COLO668 (cell line): ENCODE data around the gene EXOC3L4.
"Not testable (repeated sequence)": the region's sequence is repeated elsewhere in the genome, so short reads cannot be mapped to it uniquely, and the experiment has no call there.

ENCODE experiments used
- DNase-seq: peaks from one replicate; lab custom pipeline; 2025; ENCODE audit not compliant: unreplicated experiment; lab: John Stamatoyannopoulos, UW

Gene EXOC3L4

DNA sequence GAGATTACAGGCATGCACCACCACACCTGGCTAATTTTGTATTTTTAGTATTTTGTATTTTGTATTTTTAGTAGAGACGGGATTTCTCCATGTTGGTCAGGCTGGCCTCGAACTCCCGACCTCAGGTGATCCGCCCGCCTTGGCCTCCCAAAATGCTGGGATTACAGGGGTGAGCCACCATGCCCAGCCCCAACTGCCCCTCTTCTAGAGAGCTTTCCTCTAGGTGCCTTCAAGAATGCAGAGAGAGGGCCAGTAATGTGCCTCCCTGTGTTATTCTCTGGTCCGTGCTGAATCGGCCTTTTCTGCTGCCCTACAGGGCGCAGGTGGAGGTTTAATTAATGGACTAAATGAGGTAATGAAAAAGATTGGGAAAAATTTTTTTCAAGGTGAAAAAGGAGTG lies 25.0 kb downstream of the EXOC3L4 start:
- DNase-seq: not testable (repeated sequence)

DNA sequence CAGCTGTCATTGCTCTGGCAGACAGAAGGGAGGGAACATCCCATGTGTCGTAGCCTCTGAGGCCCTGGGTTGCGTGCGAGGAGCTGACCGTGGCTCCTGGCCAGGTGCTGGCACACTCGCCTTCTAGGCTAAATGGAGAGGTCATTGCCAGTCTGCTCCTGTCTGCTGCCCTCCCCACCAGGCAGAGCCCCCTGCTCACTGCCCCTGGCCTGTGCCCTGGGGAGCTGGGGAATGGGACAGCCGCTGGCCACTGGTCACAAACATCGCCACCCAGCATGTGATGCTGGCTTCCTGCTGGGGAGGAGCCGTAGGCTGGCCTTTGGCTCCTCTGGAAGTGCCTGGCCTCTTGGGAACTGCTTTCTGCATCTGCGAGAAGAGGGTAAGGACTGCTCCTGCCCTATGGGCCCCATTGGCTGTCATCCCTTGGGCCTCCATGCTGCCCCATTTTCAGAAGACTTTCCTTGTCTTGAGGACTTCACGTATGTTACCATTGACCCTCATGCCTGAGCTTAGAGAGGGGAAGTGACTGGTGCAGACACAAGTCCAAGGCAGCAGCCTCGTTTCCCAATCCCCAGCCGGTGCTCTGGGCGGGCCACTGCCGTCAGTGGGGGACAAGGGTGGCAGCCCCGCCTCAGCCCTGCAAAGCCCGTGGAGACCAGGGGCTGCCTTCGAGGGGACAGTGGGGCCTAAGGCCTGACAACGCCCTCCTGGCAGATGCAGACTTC lies 26.8 kb downstream of the EXOC3L4 start:
- DNase-seq: peak; percentile 75

DNA sequence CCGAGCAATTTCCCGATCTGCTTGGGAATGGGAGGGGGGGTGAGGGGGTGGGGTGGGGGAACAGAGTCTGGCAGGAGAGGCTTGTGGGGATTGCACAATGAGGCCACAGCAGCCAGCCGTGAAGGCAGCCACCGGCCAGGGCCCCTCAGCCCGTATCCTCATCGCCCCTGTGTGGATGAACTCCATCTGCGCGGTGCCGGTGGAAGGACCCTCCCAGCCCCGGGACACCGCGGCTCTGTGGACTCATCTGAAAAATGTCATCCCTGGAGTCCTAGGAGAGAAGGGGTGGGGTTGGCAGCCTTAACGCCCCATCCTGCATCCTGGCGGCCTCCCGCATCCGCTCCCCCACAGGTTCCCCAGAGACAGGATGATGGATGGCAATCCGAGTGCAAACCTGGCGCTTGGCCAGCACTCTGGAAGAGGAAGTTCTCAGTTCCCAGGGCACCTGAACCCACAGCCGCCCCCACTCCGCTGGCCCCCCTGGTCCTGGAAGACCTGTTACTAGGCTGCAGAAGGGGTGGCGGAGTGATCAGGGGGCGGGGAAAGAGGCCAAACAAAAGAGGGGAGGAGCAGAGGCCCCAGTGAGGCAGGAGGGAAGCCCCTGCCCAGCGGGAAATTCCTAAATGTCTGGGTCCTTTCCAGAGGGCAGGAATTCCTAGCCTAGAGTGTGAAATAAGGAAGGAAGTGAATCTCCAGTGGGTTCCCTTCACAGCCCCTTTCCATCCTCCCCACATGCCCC lies 27.5 kb downstream of the EXOC3L4 start:
- DNase-seq: peak; percentile 100

DNA sequence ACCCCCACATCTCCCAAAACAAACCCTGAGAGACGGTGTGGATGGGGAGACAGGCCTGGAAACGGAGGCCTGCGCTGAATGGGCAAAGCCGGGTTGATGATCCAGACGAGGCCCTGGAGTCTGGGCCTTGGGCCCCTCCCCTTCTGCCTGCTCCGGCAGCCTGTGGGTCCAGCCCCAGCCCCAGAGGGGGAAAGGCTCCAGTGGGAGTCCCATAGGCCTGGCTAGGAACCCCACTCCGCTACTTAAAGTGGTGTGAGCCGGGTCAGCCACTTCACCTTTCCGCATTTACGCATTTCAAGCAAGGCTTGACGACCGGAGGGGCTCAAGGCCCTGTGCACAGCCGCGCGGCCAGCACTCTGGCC lies 28.0 kb downstream of the EXOC3L4 start:
- DNase-seq: peak; percentile 82

DNA sequence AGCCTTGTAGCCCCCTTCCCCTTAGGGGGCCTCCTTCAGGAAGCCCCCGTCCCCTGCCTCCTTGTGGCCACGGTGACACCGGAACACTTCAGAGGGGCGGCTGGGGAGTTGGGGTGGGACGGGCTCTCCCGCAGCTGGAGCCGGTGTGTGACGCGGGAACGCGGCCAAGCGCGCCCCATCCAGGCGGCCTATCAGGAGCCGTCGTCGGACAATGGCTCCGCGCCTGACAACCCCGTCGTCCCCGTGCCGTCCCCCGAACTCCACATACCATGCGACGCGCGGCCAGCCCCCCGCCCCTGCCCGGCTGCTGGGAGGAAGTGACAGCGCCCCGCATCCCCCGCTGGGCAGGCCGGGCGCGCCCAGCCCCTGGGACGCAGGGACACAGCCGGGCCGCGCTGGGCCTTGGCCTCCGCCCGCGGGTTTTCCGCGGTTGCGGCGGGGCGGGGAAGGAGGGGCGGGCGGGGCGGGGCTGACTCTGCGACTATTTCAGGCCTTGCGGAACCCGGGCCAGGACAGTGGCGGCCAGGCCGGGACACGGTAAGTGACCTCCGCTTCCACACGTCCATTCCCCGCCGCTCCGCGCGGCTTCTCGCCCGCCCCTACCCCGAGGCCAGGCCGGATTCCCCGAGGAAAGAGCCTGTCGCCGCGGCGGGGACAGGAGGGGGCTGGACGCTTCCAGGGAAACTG lies 28.6 kb downstream of the EXOC3L4 start, which contains the start of gene TNFAIP2:
TNFAIP2 (plus strand) TSS at position 515 of the 687 bp plus-strand sequence. CDS start 2,997 bp downstream, outside the sequence.
- peak; percentile 89 for DNase-seq

DNA sequence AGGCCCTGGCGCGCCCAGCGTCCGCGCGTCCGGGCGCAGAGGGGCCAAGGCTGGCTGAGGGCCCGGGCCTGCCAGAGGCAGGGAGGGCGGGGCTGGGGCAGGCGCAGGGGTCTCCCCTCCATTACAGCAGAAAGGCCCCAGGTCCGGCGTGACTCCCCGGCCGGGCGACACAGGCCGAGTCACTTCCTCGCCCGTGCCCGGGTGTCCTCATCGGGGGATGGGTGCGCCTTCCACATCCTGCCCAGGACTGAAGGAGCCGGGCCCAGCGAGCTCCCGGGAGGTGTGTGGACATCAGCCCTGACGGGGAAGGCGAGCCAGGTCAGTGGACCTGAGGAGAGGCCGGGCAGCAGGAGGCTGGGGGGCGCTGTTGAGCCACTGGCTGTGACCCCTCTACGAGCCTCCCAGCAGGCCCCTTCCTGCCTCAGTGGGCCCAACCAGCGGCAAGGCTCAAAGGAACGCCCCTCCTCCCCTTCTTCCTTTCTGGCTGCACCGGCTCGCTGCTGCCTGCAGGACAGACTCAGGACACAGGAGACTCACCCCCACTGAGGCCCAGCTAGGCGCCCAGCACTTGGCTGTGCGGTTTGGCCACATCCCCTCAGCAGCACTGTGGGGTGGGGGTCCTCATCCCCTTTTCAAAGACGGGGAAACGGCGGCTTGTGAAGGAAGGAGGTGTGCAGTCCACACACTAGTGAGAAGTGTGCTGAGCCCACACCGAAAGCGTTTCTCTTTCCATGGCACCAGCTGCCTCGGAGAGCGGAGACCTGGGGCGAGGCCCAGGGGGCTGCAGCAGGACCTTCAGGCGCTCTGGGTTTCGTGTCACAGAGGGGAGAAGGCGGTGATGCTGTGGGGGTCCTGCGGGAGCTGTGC lies 29.3 kb downstream of the EXOC3L4 start:
- peak; percentile 62 for DNase-seq

DNA sequence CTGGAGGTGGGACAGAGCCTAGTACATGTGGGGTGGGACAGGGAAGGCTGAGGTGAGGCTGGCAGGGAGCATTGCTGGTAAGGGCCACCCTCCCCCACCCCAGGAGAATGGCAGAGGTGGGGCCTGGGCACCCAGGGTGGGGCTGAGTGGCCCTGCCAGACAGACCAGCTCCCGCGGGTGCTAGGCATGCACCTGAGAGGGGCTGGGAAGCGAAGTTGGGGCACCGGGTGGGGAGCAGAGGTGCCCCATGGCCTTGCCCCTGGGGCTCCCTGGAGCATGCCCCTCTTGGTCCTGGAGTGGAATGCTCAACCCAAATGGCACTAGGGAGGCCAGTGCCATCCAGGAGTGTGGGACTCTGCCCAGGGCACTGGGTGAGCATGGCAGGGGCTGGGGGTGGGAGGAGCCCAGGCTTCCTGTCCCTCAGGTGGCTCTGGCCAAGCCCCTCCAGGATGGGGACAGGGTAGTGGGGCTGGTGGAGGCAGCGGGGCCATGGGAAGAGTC lies 30.0 kb downstream of the EXOC3L4 start:
- DNase-seq: no peak

DNA sequence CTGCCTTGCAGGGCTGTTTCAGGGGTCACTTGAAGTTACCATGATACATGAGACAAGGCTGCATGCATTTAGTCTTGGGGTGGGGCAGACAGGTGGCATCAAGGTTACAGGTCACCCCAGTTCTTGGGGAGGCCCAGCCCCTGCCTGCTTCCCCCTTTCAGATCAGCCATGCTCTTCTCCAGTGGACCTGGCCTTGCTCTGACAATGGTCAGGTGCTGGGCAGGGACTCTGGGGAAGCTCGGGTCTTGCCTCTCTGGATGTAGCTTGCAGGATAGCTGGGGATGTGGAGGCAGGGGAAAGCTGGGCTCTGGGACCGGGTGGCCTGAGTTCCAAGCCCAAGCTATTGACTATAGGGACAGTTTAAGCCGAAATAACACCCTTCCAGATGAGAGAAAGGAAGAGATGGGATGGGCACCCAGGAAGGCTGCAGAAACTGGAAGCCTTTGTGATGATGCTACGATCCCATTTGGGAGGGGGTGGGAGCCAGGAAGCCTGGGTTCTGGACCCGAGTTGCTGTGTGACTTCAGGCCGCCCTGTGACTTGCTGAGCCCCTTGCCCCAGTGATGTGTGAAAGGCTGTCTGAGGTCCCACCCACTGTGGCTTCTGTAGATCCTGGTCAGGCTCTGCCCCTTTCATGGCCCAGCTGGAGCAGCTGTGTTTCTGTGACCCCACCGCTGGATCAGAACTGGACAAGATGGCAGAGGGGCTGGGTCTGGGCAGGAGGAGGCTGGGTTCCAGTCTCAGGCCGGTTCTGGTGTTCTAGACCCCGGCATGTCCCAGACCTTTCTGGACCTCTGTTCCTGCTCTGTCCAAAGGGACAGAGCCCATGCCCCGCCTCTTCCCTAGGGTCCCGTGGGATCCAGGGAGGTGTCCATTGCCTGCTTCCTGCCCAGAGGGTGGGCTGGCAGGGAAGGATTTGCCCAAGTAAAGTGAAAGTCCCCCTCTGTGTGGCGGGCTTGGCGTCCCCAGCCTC lies 30.9 kb downstream of the EXOC3L4 start:
- no peak for DNase-seq

DNA sequence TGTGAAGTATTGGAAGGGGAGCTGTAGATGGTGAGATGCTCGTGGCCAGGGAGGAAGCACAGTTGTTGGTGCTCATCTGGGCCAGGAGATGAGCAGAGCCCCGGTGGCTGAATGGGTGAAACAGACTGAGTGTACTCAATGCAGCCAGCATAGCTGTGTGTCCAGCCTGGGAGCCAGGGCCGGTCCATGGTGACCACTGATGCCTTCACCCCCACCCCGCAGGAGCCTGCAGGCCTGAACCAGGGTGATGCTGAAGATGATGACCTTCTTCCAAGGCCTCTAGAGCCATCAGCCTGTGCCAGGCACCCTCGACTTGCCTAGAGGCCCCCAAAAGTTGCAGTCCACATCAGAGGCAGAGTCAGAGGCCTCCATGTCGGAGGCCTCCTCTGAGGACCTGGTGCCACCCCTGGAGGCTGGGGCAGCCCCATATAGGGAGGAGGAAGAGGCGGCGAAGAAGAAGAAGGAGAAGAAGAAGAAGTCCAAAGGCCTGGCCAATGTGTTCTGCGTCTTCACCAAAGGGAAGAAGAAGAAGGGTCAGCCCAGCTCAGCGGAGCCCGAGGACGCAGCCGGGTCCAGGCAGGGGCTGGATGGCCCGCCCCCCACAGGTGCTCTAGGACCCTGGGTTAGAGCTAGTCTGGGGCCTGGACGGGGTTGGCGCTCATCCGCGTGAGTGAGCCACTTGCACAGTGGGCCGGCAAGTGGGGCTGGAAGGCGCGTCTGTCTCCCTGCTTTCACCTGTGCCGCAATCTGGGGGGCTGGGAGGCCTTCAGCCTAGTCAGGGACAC lies 31.8 kb downstream of the EXOC3L4 start:
- DNase-seq: no peak

DNA sequence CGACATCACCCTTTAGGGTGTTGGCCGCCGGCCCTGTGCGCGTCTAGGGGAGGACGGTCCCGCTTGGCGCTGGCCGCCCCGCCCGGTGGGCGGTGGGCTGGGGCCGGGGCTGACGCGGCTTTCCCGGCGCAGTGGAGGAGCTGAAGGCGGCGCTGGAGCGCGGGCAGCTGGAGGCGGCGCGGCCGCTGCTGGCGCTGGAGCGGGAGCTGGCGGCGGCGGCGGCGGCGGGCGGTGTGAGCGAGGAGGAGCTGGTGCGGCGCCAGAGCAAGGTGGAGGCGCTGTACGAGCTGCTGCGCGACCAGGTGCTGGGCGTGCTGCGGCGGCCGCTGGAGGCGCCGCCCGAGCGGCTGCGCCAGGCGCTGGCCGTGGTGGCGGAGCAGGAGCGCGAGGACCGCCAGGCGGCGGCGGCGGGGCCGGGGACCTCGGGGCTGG lies 32.4 kb downstream of the EXOC3L4 start:
- peak; percentile 90 for DNase-seq

DNA sequence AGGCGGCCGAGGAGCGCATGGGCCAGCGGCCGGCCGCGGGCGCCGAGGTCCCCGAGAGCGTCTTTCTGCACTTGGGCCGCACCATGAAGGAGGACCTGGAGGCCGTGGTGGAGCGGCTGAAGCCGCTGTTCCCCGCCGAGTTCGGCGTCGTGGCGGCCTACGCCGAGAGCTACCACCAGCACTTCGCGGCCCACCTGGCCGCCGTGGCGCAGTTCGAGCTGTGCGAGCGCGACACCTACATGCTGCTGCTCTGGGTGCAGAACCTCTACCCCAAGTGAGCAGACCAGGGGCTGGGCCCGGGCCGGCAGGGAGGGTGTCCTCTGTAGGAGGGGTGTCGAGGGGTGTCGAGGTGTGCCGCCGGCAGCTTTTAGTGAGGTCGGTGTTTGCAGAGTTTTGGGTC lies 32.8 kb downstream of the EXOC3L4 start:
- DNase-seq: no peak

DNA sequence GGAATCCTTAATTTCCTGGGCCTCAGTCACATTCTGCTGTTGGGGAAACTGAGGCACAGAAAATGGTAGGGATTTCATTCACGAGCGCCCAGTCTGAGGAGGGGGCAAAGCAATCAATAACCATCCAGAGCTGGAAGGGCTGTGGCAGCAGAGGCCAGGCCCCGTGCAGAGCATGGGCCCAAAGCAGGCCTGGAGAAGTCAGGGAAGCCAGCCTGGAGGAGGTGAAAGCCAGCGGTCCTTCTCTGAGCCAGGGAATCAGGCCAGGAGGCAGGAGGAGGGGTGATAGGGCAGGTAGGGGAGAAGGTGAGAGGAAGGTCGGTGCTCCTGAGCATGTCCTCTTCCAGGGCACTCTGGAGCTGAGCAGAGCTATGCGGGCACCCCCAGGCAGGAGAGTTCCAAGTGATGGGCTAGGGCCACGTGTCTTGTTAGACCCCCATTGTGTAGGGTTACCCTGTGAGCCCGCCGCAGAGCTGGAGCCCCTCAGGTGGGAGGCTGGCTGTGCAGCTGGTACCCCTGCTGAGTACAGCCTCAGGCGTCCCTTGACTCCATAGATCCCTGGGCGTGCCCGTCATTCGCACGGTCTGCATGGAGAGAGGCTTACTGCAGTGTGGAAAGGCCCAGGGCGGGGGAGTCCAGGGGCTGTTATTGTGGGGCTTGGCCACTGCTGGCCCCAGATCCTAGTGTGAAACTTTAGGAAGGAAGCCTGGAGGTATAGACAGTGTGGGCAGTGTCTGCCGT lies 33.5 kb downstream of the EXOC3L4 start:
- no peak for DNase-seq

DNA sequence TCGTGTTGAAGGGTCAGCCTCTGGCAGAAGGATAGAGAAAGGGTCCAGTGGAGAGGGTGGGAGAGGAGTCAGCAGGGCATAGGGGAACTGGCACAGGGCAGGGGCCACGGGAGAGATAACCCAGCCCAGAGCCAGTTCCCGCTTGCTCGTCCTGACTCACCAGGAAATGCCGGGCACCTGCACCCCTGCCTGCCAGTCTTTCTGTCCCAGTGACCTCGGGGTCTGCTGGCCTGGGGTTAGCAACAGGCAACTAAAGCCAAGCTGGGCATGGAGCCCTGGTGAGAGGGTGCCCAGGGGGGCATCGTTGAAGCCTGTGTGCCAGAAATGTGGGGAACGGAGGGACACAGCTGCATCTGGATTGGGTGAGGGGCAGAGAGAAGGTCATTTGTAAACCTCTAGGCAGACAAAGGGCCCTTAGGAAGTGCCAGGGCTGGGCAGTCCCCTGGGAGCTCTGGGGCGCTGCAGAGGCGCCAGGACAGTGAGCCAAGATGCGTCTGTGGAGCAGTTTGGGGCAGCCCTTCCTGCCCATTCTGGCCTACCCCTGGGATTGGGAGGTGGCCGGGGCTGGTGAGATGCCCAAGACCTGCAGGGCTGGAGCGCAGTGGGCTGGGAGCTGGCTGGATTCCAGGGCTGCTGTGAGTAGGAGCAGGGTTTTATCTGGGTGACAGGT lies 34.2 kb downstream of the EXOC3L4 start:
- DNase-seq: no peak

DNA sequence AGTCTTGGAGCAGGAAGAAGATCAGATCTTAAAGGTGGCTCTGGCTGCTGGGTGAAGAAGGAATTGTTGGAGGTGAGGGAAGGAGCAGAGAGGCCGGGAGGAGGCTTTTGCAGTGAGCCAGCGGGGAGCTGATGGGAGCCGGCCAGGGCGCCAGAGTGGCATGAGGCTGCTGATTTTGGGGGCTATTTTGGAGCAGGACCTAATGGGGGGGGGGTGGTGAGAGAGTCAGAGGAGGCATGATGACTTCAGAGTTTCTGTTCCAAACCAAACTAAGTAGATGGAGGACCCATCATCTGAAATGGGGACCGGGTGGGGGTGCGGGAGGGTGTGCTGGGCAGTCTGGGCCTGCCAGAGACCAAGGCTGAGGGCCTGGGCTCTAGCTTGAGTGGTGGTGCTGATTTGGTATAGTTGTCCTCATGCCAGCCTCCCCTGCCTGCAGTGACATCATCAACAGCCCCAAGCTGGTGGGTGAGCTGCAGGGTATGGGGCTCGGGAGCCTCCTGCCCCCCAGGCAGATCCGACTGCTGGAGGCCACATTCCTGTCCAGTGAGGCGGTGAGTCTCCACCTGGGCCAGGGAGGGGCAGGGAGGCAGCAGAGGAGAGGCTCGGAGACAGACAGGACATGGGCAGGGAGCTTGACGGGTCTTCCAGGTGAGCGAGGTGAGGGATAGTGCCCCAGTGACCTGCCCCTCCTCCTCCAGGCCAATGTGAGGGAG lies 34.9 kb downstream of the EXOC3L4 start:
- DNase-seq: no peak

DNA sequence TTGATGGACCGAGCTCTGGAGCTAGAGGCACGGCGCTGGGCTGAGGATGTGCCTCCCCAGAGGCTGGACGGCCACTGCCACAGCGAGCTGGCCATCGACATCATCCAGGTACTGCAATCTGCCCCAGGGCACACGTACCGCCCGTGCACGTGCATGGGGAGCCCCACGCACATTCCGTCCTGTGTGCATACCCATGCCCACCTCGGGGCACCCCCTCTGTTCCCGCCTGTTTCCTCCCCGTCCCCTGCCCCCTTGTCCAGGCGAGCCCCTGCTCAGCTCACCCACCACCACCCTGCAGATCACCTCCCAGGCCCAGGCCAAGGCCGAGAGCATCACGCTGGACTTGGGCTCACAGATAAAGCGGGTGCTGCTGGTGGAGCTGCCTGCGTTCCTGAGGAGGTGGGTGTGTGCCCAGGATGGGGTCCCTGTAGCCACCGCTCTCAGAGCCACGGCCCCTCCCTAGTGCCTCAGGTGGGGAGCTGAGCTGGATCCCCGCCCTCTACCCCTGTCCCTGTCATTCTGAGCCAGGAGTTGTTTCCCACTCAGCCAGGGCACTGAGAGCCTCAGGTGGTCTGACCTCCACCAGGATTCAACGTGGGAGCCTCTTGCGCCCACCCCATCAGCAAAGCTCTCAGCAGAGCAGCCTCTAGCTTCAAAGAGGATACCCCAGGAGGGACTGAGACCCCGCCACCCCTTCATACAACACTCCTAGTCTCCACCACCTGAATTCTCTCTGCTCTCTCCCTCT lies 35.7 kb downstream of the EXOC3L4 start:
- DNase-seq: no peak

DNA sequence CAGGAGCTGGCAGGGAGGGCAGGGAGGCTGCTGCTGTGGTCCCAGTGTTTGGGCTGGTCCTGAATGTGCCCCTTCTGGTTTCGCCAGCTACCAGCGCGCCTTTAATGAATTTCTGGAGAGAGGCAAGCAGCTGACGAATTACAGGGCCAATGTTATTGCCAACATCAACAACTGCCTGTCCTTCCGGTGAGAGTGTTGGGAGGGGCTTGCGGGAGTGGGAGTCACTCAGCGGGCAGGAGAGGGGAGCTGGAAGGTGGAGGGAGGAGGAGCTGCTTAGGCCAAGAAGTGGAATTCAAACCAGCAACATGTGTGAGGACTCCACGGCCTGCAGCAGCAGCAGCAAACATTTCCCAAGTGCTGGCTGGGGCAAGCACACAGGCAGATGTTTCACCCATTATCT lies 36.4 kb downstream of the EXOC3L4 start:
- no peak for DNase-seq
